H9 (cell line): ENCODE data around the gene TARBP2. TPM values are rescaled to one million over a fixed set of nuclear protein-coding genes. Genes with fewer than 3 reads are reported as not detected.
A peak's percentile ranks its signal among the peaks of the same experiment; 100 is the strongest.

Source experiments
- DNase-seq: peaks from one replicate; pipeline ENCODE4 v3.0.0-alpha.2; 2017
- H2AFZ ChIP-seq: one replicate; pipeline ENCODE4 v1.6.1; 2013; ENCODE audit warnings: mild to moderate bottlenecking, low read length, control low read depth, moderate library complexity
- H2AK5ac ChIP-seq: 2 replicates; pipeline ENCODE4 v1.6.1; 2013; ENCODE audit warnings: low read length, control low read depth, mixed read lengths; ENCODE audit not compliant: insufficient read length
- H2BK120ac ChIP-seq: one replicate; pipeline ENCODE4 v1.6.1; 2013; ENCODE audit warnings: low read depth, mild to moderate bottlenecking, low read length, control low read depth, inconsistent platforms; ENCODE audit not compliant: poor library complexity, severe bottlenecking
- H2BK12ac ChIP-seq: 2 replicates; pipeline ENCODE4 v1.6.1; 2013; ENCODE audit warnings: low read length, control low read depth, mixed read lengths, low read depth; ENCODE audit not compliant: insufficient read length
- H2BK15ac ChIP-seq: 2 replicates; pipeline ENCODE4 v1.6.1; 2013; ENCODE audit warnings: low read depth, low read length, control low read depth
- H2BK20ac ChIP-seq: one replicate; pipeline ENCODE4 v1.6.1; 2013; ENCODE audit warnings: low read depth, mild to moderate bottlenecking, low read length, control low read depth, inconsistent platforms; ENCODE audit not compliant: poor library complexity, severe bottlenecking
- H2BK5ac ChIP-seq: 2 replicates; pipeline ENCODE4 v1.6.1; 2013; ENCODE audit warnings: low read length, control low read depth, mixed read lengths; ENCODE audit not compliant: insufficient read length
- H3K14ac ChIP-seq: 2 replicates; pipeline ENCODE4 v1.6.1; 2013; ENCODE audit warnings: low read length, control low read depth; ENCODE audit not compliant: insufficient read depth
- H3K18ac ChIP-seq: 2 replicates; pipeline ENCODE4 v1.6.1; 2013; ENCODE audit warnings: low read depth, mild to moderate bottlenecking, mixed read lengths, low read length, control low read depth; ENCODE audit not compliant: insufficient read length
- H3K23ac ChIP-seq: 2 replicates; pipeline ENCODE4 v1.6.1; 2013; ENCODE audit warnings: low read length, control low read depth, mixed read lengths, low read depth; ENCODE audit not compliant: insufficient read length
- H3K23me2 ChIP-seq: 2 replicates; pipeline ENCODE4 v1.6.1; 2013; ENCODE audit warnings: low read depth, mild to moderate bottlenecking, mixed read lengths, low read length, control low read depth; ENCODE audit not compliant: insufficient read length, poor library complexity, severe bottlenecking
- H3K27ac ChIP-seq: 2 replicates; pipeline ENCODE4 v1.5.1; 2013; ENCODE audit warnings: low read length, control low read depth, mixed read lengths, low read depth; ENCODE audit not compliant: insufficient read length
- H3K27me3 ChIP-seq: 2 replicates; pipeline ENCODE4 v1.6.1; 2013; ENCODE audit warnings: low read length, control low read depth, inconsistent platforms; ENCODE audit not compliant: insufficient read depth
- H3K4ac ChIP-seq: 2 replicates; pipeline ENCODE4 v1.6.1; 2013; ENCODE audit warnings: low read depth, mild to moderate bottlenecking, control low read depth, inconsistent platforms, low read length, moderate library complexity
- H3K4me1 ChIP-seq: 2 replicates; pipeline ENCODE4 v1.6.1; 2013; ENCODE audit warnings: low read length, control low read depth, inconsistent platforms; ENCODE audit not compliant: insufficient read depth
- H3K4me2 ChIP-seq: 2 replicates; pipeline ENCODE4 v1.6.1; 2013; ENCODE audit warnings: low read length, control low read depth, mixed read lengths; ENCODE audit not compliant: insufficient read length, insufficient read depth
- H3K56ac ChIP-seq: 2 replicates; pipeline ENCODE4 v1.6.1; 2013; ENCODE audit warnings: low read depth, mild to moderate bottlenecking, mixed read lengths, low read length, control low read depth; ENCODE audit not compliant: insufficient read length
- H3K79me1 ChIP-seq: 2 replicates; pipeline ENCODE4 v1.6.1; 2013; ENCODE audit warnings: low read depth, mild to moderate bottlenecking, moderate library complexity, low read length, control low read depth, inconsistent platforms; ENCODE audit not compliant: insufficient read depth, poor library complexity, severe bottlenecking
- H3K79me2 ChIP-seq: 2 replicates; pipeline ENCODE4 v1.6.1; 2013; ENCODE audit warnings: low read length, control low read depth, inconsistent platforms; ENCODE audit not compliant: insufficient read depth
- H3K9ac ChIP-seq: 2 replicates; pipeline ENCODE4 v1.6.1; 2013; ENCODE audit warnings: low read length, control low read depth, mixed read lengths; ENCODE audit not compliant: insufficient read length; ENCODE audit errors: extremely low read depth
- H3K9me3 ChIP-seq: one replicate; pipeline ENCODE4 v1.6.1; 2013; ENCODE audit warnings: low read depth, low read length, inconsistent platforms; ENCODE audit not compliant: control insufficient read depth
- H3T11ph ChIP-seq: one replicate; pipeline ENCODE4 v1.6.1; 2013; ENCODE audit warnings: mild to moderate bottlenecking, low read length, control low read depth, inconsistent platforms
- H4K20me1 ChIP-seq: one replicate; pipeline ENCODE4 v1.6.1; 2013; ENCODE audit not compliant: control insufficient read depth, insufficient read length, insufficient read depth
- H4K5ac ChIP-seq: 2 replicates; pipeline ENCODE4 v1.6.1; 2013; ENCODE audit warnings: low read depth, mild to moderate bottlenecking, mixed read lengths, low read length, control low read depth; ENCODE audit not compliant: insufficient read length
- H4K8ac ChIP-seq: replicated peaks from 2 replicates; pipeline ENCODE4 v1.6.1; 2013; ENCODE audit warnings: low read length, control low read depth, mixed read lengths, low read depth; ENCODE audit not compliant: insufficient read length
- H4K91ac ChIP-seq: 2 replicates; pipeline ENCODE4 v1.6.1; 2013; ENCODE audit warnings: low read depth, mild to moderate bottlenecking, moderate library complexity, mixed read lengths, low read length, control low read depth; ENCODE audit not compliant: insufficient read length
- H3K27ac Mint-ChIP-seq, 3 experiments: 2 replicates in 2 of 3; 3 replicates in 1 of 3; pipeline ENCODE4 v1.8.0; 2020 to 2021; ENCODE audit warnings: mixed read lengths in 3 of 3, mild to moderate bottlenecking in 1 of 3, moderate library complexity in 1 of 3
- H3K27me3 Mint-ChIP-seq: 2 replicates; pipeline ENCODE4 v1.8.0; 2021; ENCODE audit warnings: low read depth, mild to moderate bottlenecking, moderate library complexity, mixed read lengths
- H3K36me3 Mint-ChIP-seq, 3 experiments: 2 replicates in 2 of 3; 3 replicates in 1 of 3; pipeline ENCODE4 v1.8.0; 2020 to 2021; ENCODE audit warnings: low read depth in 3 of 3, mixed read lengths in 3 of 3; ENCODE audit not compliant: insufficient read depth in 1 of 3
- H3K4me1 Mint-ChIP-seq, 2 experiments: 2 replicates each; pipeline ENCODE4 v1.8.0; 2020; ENCODE audit warnings: mixed read lengths in 2 of 2
- H3K4me3 Mint-ChIP-seq, 2 experiments: 2 replicates in 1 of 2; 3 replicates in 1 of 2; pipeline ENCODE4 v1.8.0; 2020 to 2021; ENCODE audit warnings: mild to moderate bottlenecking in 2 of 2, mixed read lengths in 2 of 2, moderate library complexity in 1 of 2
- H3K9me3 Mint-ChIP-seq, 2 experiments: 2 replicates in 1 of 2; 3 replicates in 1 of 2; pipeline ENCODE4 v1.8.0; 2020; ENCODE audit warnings: mild to moderate bottlenecking in 2 of 2, mixed read lengths in 2 of 2, moderate library complexity in 1 of 2
- WGBS: extraction: QIAGEN DNeasy Blood & Tissue Kit; methylation state at CpG from one replicate; pipeline ENCODE4 v1.1.7; 2013; ENCODE audit warnings: missing lambda C conversion rate, low lambda C conversion rate, mixed read lengths; ENCODE audit not compliant: insufficient read length; ENCODE audit errors: extremely low coverage; 5-methylcytosine and 5-hydroxymethylcytosine counted together
- total RNA-seq: library from RNA; stranded (reverse); gene quantifications from 2 replicates; pipeline ENCODE4 v1.2.1, GENCODE V29; 2021
- TF ChIP-seq, protein P1 (sequence below): fragments of 200-600 bp; sonication (generic); conservative IDR thresholded peaks from 3 replicates; pipeline ENCODE4 v1.8.0; 2021; ENCODE audit warnings: antibody characterized with exemption, mild to moderate bottlenecking

TARBP2 gene
- total RNA-seq, 1 experiment from 2014 or later, result 79.2 TPM

DNA sequence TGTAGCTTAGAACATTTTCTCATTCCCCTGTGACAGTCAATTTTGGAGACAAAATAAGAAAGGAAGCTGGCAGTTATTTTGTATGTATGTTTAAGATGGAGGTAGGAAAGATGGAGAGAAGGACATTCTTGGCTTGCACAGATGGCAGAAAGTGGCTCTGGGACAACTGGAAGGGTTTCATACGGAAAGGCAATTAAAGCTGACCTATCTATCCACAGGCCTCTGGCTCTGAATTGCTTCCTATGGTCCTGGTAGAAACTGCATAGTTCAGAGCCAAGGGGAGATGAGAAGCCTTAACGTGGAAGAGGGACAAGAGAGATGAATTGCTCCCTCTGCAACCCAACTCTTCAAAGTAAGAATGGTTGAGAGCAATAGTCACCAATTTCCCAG is 14.2 kb downstream of the TARBP2 start:
- no peaks in the 10 kb centered on the region for H3K27me3 Mint-ChIP-seq
- H4K8ac ChIP-seq, result no peak overlapping the region

More for the DNA sequence above, 14.2 kb downstream of the TARBP2 start:
- H3K4me3 Mint-ChIP-seq, result no peak overlapping the region
- Histone ChIP-seq H3K14ac (no peak overlapping the region), H3K56ac (no peak overlapping the region), H3K23ac (no peak overlapping the region), H3K9ac (no peak overlapping the region), H3K79me1 (no peaks in the 10 kb centered on the region), H3K79me2 (no peaks in the 10 kb centered on the region), H2BK12ac (no peak overlapping the region), H3K4me1 (no peaks in the 10 kb centered on the region; the same call in 1 of the 2 replicates), H3K23me2 (no peaks in the 10 kb centered on the region), H3K27me3 (no peaks in the 10 kb centered on the region), H2BK5ac (no peak overlapping the region), H3K18ac (no peak overlapping the region), H3K4ac (no peak overlapping the region), H4K5ac (no peak overlapping the region), H3K27ac (no peak overlapping the region), H2BK15ac (no peak overlapping the region), H4K20me1 (no peaks in the 10 kb centered on the region), H2AK5ac (no peak overlapping the region), H2AFZ (no peak overlapping the region), H3K9me3 (no peaks in the 10 kb centered on the region), H2BK120ac (no peak overlapping the region), H3T11ph (no peak overlapping the region), H3K4me2 (no peak overlapping the region), H2BK20ac (no peak overlapping the region), H4K91ac (no peak overlapping the region)
- peak overlapping the region in 2 of 3 experiments; percentile 19 to 25; a peak in 3 of 7 replicates for H3K27ac Mint-ChIP-seq
- TF ChIP-seq, protein P1, sequence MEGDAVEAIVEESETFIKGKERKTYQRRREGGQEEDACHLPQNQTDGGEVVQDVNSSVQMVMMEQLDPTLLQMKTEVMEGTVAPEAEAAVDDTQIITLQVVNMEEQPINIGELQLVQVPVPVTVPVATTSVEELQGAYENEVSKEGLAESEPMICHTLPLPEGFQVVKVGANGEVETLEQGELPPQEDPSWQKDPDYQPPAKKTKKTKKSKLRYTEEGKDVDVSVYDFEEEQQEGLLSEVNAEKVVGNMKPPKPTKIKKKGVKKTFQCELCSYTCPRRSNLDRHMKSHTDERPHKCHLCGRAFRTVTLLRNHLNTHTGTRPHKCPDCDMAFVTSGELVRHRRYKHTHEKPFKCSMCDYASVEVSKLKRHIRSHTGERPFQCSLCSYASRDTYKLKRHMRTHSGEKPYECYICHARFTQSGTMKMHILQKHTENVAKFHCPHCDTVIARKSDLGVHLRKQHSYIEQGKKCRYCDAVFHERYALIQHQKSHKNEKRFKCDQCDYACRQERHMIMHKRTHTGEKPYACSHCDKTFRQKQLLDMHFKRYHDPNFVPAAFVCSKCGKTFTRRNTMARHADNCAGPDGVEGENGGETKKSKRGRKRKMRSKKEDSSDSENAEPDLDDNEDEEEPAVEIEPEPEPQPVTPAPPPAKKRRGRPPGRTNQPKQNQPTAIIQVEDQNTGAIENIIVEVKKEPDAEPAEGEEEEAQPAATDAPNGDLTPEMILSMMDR, result no peak
- no CpG with 5 or more reads among the region's 2 CpGs for WGBS
- H3K36me3 Mint-ChIP-seq, result peaks cover 3 to 31% (median 4%) of the 10 kb centered on the region in 3 experiments; a peak in 4 of 7 replicates
- no peak for DNase-seq
- no peaks in the 10 kb centered on the region for H3K9me3 Mint-ChIP-seq
- H3K4me1 Mint-ChIP-seq, result peaks cover 0 to 8% of the 10 kb centered on the region in 2 experiments; a peak in 3 of 4 replicates
